Measurements from ENCODE around the gene NRXN3.

NRXN3 gene

DNA sequence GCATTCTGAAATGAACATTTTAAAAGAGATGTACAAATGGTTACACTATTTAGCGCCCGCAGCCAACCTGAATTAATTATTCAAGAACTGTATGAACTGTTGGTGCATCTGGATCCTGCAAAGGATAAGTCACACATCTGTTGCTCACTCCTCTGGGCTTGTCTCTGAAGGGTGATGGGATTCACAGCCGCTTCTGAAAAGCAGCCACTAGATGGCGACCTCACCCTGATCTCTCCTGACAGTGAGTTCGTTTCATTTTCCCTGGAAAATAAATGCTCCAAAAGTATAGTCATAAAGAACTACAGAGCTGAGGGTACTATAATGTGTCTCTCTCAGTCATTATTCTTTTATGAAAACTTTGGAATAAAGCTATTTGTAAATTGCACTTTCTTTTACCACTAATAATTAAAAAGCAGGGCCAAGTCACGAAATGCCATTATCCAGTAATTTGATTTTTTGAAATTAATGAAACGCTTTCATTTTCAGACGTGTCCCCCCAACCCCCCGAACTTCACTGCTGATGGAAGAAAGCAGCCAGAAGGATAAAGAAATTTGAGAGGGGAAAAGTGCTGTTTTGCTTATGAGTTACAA lies 789.6 kb downstream of the NRXN3 start:
- TF ChIP-seq, protein P1, sequence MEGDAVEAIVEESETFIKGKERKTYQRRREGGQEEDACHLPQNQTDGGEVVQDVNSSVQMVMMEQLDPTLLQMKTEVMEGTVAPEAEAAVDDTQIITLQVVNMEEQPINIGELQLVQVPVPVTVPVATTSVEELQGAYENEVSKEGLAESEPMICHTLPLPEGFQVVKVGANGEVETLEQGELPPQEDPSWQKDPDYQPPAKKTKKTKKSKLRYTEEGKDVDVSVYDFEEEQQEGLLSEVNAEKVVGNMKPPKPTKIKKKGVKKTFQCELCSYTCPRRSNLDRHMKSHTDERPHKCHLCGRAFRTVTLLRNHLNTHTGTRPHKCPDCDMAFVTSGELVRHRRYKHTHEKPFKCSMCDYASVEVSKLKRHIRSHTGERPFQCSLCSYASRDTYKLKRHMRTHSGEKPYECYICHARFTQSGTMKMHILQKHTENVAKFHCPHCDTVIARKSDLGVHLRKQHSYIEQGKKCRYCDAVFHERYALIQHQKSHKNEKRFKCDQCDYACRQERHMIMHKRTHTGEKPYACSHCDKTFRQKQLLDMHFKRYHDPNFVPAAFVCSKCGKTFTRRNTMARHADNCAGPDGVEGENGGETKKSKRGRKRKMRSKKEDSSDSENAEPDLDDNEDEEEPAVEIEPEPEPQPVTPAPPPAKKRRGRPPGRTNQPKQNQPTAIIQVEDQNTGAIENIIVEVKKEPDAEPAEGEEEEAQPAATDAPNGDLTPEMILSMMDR (IDR thresholded peaks at IDR 0.05; ENCODE audit: control extremely low read depth, extremely low read depth, low read depth, missing control alignments) = peak; percentile 89
- POLR2A ChIA-PET = no interaction called here
- DNase-seq (ENCODE audit: extremely low spot score) = peak; percentile 53
- CTCF ChIA-PET = interaction anchor here (0.6 to 3.6 kb wide), 16 partner anchors 8 to 1890 kb away, joined by 3 to 32 read pairs (median 4); no protein-coding TSS in a partner anchor

DNA sequence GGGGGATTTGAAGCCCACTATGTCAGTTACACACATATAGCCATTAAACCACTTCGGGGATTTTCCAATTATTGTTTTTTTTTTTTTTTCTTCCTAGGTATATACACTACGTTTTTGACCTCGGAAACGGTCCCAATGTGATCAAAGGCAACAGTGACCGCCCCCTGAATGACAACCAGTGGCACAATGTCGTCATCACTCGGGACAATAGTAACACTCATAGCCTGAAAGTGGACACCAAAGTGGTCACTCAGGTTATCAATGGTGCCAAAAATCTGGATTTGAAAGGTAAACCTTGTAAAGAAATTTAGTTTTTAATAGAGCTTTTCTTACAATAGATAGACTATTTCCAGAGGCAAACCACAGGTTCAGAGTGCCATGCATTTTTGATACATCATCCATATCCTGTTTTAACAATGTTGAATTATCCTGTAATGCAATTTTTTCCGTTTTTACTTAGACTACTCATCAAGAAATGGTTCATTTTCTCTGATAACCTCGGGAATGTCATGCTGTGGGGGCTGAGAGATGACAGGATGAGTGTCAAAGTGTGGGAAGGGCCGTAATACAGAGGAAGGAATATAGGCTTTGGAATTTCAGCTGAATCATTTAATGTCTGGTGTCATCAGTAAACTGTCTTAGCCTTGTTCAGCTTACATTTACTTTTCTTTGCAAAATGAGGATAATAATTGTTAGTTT lies 797.1 kb downstream of the NRXN3 start:
- CTCF ChIA-PET = interaction anchor here (1.1 to 3.7 kb wide), 6 partner anchors 7 to 1884 kb away, joined by 3 to 32 read pairs (median 8); no protein-coding TSS in a partner anchor
- TF ChIP-seq, protein P1 (IDR thresholded peaks at IDR 0.05; ENCODE audit: control extremely low read depth, extremely low read depth, low read depth, missing control alignments) = no peak
- no peak for DNase-seq (ENCODE audit: extremely low spot score)
- POLR2A ChIA-PET = no interaction called here

DNA sequence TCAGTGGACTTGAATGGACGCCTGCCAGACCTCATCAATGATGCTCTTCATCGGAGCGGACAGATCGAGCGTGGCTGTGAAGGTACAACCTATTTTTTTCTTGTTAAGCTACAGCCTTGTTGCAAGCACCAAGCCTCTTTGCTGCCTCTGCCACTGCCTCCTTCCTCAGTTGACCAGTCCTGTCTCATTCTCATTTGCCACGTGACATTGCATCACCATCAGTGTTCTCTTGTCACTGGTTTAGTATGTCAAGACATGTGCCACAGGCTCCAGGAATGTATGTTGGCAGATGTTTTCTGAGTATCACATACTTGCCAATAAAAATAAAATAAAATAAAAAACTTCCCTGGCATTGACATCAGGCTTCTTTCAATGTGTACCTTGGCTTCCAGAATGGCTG lies 798.1 kb downstream of the NRXN3 start:
- no peak for DNase-seq (ENCODE audit: extremely low spot score)
- POLR2A ChIA-PET = no interaction called here
- TF ChIP-seq, protein P1 (IDR thresholded peaks at IDR 0.05; ENCODE audit: control extremely low read depth, extremely low read depth, low read depth, missing control alignments) = no peak
- CTCF ChIA-PET = interaction anchor here (0.6 to 3.7 kb wide), 9 partner anchors 8 to 1883 kb away, joined by 3 to 32 read pairs (median 4); no protein-coding TSS in a partner anchor

DNA sequence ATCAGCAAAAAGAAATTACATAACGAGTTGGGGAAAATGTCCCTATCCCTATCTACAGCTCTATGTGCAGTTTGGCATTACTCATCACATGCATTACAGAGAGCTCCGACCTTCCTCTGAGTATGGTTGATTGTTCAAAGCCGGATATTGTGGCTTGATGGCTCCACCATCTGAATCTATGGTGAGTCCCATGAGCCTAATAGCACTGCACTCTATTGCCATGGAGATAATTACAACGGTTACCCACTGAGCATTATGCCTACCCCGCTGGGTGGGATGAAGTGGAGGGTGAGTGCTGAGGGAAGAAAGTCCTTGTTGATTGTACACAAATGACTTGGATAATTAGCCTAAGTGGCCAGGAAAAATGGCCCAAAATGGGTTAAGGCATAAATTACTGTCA lies 800.5 kb downstream of the NRXN3 start:
- DNase-seq (ENCODE audit: extremely low spot score) = no peak
- POLR2A ChIA-PET = no interaction called here
- TF ChIP-seq, protein P1 (IDR thresholded peaks at IDR 0.05; ENCODE audit: control extremely low read depth, extremely low read depth, low read depth, missing control alignments) = no peak
- CTCF ChIA-PET = interaction anchor here (1.0 to 3.7 kb wide), 5 partner anchors 10 to 1964 kb away, joined by 3 to 32 read pairs (median 4); no protein-coding TSS in a partner anchor

DNA sequence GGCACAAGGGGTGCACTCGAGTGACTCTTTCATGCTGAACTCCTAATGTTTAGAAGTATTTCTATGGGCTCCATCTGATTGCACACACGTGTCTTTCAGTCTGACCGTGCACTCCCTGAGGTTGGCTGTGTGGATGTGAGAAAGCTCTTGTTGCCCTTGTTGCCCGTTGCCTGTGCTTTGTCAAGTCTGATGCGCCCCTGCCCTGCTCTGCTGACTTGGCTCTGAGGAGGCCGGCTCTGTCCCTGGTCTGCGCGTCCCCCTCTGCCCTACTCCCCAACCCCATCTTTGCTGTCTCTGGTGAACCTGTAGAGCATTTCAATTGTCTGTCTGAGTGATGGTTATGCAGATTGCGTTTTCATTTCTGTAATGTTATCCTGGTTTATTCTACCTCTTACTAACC lies 802.3 kb downstream of the NRXN3 start:
- ChIA-PET POLR2A (no interaction called here), CTCF (interaction anchor here (2.6 kb wide), 1 partner anchor 12 kb away, joined by 13 read pairs; no protein-coding TSS in a partner anchor)
- TF ChIP-seq, protein P1 (IDR thresholded peaks at IDR 0.05; ENCODE audit: control extremely low read depth, extremely low read depth, low read depth, missing control alignments) = no peak
- DNase-seq (ENCODE audit: extremely low spot score) = no peak

DNA sequence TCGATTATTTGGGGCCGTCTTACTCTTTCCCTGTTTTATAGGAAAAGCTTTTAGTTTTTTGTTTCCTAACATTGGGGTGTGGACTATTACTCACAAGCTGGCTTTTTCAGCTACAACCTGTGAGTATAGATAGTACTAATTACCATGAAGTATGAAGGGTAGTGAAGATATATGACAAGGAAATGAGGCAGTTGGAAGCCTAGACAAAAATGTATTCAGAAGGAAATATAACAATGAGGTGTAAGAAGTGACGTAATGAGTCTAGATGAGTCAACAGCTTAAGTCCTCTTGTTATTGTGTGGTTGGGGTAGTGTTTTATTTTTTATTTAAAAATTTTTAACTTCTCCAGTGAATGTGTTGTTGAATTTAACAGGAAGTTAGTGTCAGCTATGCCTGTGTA lies 804.5 kb downstream of the NRXN3 start:
- POLR2A ChIA-PET = no interaction called here
- TF ChIP-seq, protein P1 (IDR thresholded peaks at IDR 0.05; ENCODE audit: control extremely low read depth, extremely low read depth, low read depth, missing control alignments) = no peak
- CTCF ChIA-PET = interaction anchor here (1.2 to 1.3 kb wide), 2 partner anchors 8 to 36 kb away, joined by 3 to 4 read pairs; no protein-coding TSS in a partner anchor
- no peak for DNase-seq (ENCODE audit: extremely low spot score)
